Activated T-cell treated with anti-CD3 and anti-CD28 coated beads, Interleukin-2, amount 50 U/mL, for 4 hours (primary cell): ENCODE results near the gene ABCE1. TPM values are rescaled to one million over a fixed set of nuclear protein-coding genes. Genes with fewer than 3 reads are reported as not detected.
A peak's percentile ranks its signal among the peaks of the same experiment; 100 is the strongest.

Source experiments
- ATAC-seq, 2 donors: fragments of 200-7000 bp; cut with Tn5 transposase; one replicate each; pipeline ENCODE4 v1.10.0; 2021
- DNase-seq: peaks from one replicate; pipeline ENCODE4 v3.0.0-alpha.2; 2020
- H3K27me3 Mint-ChIP-seq: one replicate; pipeline ENCODE4 v1.8.0; 2021; ENCODE audit warnings: low read depth, mixed read lengths
- H3K36me3 Mint-ChIP-seq: one replicate; pipeline ENCODE4 v1.8.0; 2022; ENCODE audit warnings: mixed read lengths; ENCODE audit not compliant: insufficient read depth
- H3K4me1 Mint-ChIP-seq: one replicate; pipeline ENCODE4 v1.8.0; 2021; ENCODE audit warnings: low read depth, mixed read lengths
- H3K4me3 Mint-ChIP-seq: one replicate; pipeline ENCODE4 v1.8.0; 2021; ENCODE audit warnings: mild to moderate bottlenecking, moderate library complexity, mixed read lengths
- H3K9me3 Mint-ChIP-seq: one replicate; pipeline ENCODE4 v1.8.0; 2021; ENCODE audit warnings: mixed read lengths
- total RNA-seq, 3 donors: library from RNA; stranded (reverse); gene quantifications; one replicate each; pipeline ENCODE4 v1.2.1, GENCODE V29; 2021

ABCE1 gene
- 100 to 1,000 TPM; 229 to 243 (median 239) TPM for total RNA-seq

DNA sequence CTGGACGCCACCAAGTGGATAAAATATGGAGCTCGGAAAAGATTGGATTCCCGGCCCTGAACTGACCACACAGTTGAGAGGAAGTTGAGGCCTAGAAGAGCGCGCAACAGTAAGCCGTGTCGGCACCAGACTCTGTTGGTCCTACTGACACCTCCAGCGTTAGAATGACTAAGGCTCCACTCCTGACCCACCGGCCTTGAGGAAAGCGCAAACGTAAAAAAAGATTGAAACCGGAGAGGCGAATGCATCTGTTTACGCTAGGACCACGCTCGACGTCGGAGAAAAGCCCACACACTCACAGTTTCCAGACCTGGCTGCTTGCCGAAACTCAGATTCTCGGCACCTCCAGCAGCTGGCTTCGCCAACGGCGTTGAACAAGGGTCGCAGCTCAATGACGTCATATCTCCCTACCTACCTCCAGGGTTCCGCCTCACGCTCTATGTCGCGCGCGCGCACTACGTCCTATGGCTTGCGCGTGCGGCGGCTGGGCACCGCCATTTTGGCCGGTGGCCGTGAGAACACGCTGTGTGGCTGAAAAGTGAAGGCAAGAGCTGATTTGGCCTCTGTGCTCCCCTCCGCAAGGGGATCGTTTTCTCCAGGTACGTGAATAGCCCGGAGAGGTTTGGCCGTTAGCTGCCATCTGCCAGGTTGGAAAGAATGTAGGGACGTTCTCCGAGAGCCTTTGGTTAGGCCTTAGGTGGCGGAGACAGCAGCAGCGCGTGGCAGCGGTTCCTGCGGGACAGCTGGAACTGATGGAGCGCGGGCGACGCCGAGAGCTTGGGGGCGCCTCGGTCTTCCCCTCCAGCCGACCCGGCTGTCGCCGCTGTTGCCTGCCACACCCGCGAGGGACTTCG, at the start of gene ABCE1, which contains the start of gene ANAPC10:
ABCE1 (plus strand) TSS at position 491 of the 854 bp plus-strand sequence. CDS start 6,102 bp downstream, outside the sequence.
ANAPC10 (minus strand) TSS at position 376 of the 854 bp plus-strand sequence. CDS start 2,097 bp downstream, outside the sequence.
- ATAC-seq = peak; percentile 86 to 88
- Mint-ChIP-seq H3K9me3 (peaks cover 10% of the 10 kb centered on the region), H3K4me3 (peak within 1 kb of the TSS; percentile 91), H3K27me3 (no peaks in the 10 kb centered on the region), H3K36me3 (peaks cover 27% of the 10 kb centered on the region), H3K4me1 (peaks cover 28% of the 10 kb centered on the region)
- DNase-seq = peak; percentile 96

DNA sequence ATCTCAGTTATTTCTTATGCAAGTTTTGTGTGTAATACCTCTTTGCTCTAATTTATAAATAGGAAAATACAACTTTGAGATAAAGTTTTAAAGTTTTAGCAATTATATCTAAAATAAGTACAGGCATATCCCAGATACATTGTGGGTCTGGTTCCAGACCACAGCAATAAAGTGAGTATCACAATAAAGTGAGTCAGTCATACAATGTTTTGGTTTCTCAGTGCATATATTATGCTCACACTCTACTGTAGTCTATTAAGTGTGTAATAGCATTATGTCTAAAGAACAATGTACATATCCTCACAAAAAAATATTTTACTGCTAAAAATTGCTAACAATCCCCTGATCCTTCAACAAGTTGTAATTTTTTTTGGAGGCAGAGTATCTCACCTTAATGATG, 49.3 kb upstream of the ABCE1 start:
- Mint-ChIP-seq H3K9me3 (no peaks in the 10 kb centered on the region), H3K36me3 (peaks cover 7% of the 10 kb centered on the region)
- no peak for ATAC-seq

GRCh38 chr4:145049241-145049640, 48.9 kb upstream of the ABCE1 start:
- DNase-seq (no peak), ATAC-seq (no peak)
- Mint-ChIP-seq H3K4me1 (peaks cover 4% of the 10 kb centered on the region), H3K27me3 (no peaks in the 10 kb centered on the region), H3K9me3 (no peaks in the 10 kb centered on the region), H3K4me3 (no peak overlapping the region), H3K36me3 (peaks cover 7% of the 10 kb centered on the region)

More for the DNA sequence above, 49.3 kb upstream of the ABCE1 start:
- Mint-ChIP-seq H3K4me1 (peaks cover 8% of the 10 kb centered on the region), H3K4me3 (no peak overlapping the region), H3K27me3 (no peaks in the 10 kb centered on the region)
- DNase-seq = no peak

DNA sequence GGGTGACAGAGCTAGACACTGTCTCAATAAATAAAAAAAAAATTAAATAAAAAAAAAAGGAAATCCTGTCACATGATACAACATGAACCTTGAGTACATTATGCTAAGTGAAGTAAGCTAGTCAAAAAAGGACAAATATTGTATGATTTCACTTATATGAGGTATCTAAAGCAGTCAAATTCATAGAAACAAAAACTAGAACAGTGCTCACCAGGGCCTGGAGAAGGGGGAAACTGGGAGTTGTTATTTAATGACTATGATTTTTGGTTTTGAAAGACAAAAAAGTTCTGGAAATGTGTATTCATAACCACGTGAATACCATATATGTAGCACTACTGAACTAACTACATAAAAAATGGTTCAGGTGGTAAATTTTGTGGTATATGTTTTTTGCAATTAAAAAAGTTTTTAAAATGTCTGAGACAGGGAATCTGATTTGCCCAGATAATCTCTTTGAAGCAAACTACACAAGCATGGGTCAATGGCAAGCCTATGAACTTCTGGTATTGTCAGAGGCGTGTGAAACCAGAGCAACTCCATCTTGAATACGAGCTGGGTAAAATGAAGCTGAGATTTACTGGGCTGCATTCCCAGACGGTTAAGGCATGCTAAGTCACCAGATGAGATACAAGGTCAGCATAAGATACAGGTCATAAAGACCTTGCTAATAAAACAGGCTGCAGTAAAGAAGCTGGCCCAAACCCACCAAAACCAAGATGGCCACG, 42.4 kb upstream of the ABCE1 start:
- Mint-ChIP-seq H3K9me3 (no peaks in the 10 kb centered on the region), H3K4me1 (peaks cover 21% of the 10 kb centered on the region), H3K36me3 (peaks cover 9% of the 10 kb centered on the region), H3K4me3 (no peak overlapping the region), H3K27me3 (no peaks in the 10 kb centered on the region)
- DNase-seq (no peak), ATAC-seq (peak; percentile 48 to 67)

DNA sequence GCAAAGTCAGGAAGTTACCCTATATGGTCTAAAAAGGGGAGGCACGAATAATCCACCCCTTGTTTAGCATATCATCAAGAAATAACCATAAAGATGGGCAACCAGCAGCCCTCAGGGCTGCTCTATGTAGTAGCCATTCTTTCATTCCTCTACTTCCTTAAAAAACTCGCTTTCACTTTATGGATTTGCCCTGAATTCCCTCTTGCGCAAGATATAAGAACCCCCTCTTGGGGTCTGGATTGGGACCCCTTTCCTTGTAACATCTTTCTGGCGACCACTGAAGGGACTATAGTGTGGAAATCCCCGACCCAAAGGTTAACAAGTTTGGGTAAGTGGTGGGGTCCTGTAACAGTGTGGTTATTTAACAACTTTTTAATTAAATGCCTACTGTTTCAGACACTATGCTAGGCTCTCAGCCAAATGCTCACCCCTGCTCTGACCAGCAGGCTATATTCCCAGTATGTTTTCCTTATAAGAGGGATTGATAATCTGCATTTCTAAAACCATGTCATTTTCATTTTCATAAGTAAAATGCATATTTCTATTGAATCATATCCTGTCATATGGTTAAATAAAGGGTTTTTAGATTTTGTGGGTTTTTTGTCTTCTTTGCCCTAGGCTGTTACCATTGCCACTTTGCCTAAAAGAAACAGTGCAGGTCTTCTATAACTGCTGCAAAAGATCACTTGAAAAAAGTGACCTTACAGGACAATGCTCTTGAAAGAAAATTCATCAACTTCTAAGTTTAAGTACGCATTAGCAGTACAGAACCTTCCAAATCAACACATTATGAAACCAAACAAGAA, 41.6 kb upstream of the ABCE1 start:
- Mint-ChIP-seq H3K36me3 (peaks cover 7% of the 10 kb centered on the region), H3K4me3 (no peak overlapping the region), H3K9me3 (no peaks in the 10 kb centered on the region), H3K27me3 (no peaks in the 10 kb centered on the region), H3K4me1 (peaks cover 24% of the 10 kb centered on the region)
- no peak for DNase-seq
- ATAC-seq = peak in 1 of 2 donors; percentile 25

DNA sequence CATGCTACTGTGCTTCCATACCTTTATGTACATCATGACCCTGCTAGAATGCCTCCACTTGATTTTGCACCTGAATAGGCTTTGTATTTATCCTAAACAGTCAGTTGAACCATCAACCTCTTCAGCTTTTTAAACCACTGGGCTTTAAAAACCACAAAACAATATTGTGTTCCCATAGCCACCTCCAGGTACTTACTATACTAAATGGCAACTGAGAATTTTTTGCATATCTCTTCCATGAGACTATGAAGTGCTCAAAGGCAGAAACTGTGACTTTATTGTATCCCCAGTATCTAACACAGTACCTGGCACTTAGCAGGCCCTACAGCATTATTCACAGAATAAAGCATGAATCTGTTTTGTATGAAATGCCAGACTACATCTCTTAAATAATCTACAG, 39.9 kb upstream of the ABCE1 start:
- peaks cover 24% of the 10 kb centered on the region for H3K4me1 Mint-ChIP-seq
- ATAC-seq (no peak), DNase-seq (no peak)
- H3K27me3 Mint-ChIP-seq = no peaks in the 10 kb centered on the region
- no peak overlapping the region for H3K4me3 Mint-ChIP-seq
- peaks cover 11% of the 10 kb centered on the region for H3K36me3 Mint-ChIP-seq
- no peaks in the 10 kb centered on the region for H3K9me3 Mint-ChIP-seq

- ATAC-seq (peak; percentile 46 to 50), DNase-seq (no peak)
- Mint-ChIP-seq H3K36me3 (peaks cover 8% of the 10 kb centered on the region), H3K9me3 (no peaks in the 10 kb centered on the region), H3K27me3 (no peaks in the 10 kb centered on the region), H3K4me3 (no peak overlapping the region), H3K4me1 (peaks cover 25% of the 10 kb centered on the region)
These were observed 36.7 kb upstream of the ABCE1 start for GRCh38 chr4:145061318-145061920.

GRCh38 chr4:145066063-145066501, 32.0 kb upstream of the ABCE1 start:
- ATAC-seq = no peak
- H3K4me3 Mint-ChIP-seq = no peak overlapping the region
- H3K4me1 Mint-ChIP-seq = peaks cover 23% of the 10 kb centered on the region
- no peaks in the 10 kb centered on the region for H3K27me3 Mint-ChIP-seq
- peaks cover 17% of the 10 kb centered on the region for H3K36me3 Mint-ChIP-seq
- DNase-seq = no peak
- no peaks in the 10 kb centered on the region for H3K9me3 Mint-ChIP-seq

DNA sequence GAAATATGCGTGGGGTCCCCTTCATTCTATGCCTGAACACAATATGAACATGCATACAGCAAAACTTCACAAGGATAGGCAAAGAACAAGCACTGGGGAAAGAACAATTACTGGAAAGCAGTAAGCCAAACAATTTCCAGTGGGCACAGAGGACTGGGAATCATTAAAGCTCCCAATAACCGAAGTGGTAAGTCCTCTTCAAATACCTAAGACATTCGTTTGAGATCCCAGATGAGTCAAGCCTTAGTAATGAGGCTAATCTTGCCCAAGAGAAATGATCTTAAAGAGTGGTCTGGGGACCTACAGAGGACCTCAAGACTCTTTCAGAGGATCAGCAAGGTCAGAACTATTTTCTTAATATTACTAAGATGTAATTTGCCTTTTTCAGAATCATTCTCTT, 28.8 kb upstream of the ABCE1 start:
- Mint-ChIP-seq H3K4me1 (peaks cover 27% of the 10 kb centered on the region), H3K36me3 (peaks cover 13% of the 10 kb centered on the region), H3K27me3 (no peaks in the 10 kb centered on the region)

GRCh38 chr4:145071560-145071959, 26.6 kb upstream of the ABCE1 start:
- DNase-seq = no peak
- Mint-ChIP-seq H3K36me3 (peaks cover 22% of the 10 kb centered on the region), H3K4me3 (no peak overlapping the region), H3K4me1 (peaks cover 23% of the 10 kb centered on the region), H3K27me3 (no peaks in the 10 kb centered on the region), H3K9me3 (no peaks in the 10 kb centered on the region)
- peak; percentile 40 to 52 for ATAC-seq

More for the DNA sequence above, 28.8 kb upstream of the ABCE1 start:
- H3K9me3 Mint-ChIP-seq = no peaks in the 10 kb centered on the region
- DNase-seq = no peak
- no peak overlapping the region for H3K4me3 Mint-ChIP-seq
- ATAC-seq = no peak

DNA sequence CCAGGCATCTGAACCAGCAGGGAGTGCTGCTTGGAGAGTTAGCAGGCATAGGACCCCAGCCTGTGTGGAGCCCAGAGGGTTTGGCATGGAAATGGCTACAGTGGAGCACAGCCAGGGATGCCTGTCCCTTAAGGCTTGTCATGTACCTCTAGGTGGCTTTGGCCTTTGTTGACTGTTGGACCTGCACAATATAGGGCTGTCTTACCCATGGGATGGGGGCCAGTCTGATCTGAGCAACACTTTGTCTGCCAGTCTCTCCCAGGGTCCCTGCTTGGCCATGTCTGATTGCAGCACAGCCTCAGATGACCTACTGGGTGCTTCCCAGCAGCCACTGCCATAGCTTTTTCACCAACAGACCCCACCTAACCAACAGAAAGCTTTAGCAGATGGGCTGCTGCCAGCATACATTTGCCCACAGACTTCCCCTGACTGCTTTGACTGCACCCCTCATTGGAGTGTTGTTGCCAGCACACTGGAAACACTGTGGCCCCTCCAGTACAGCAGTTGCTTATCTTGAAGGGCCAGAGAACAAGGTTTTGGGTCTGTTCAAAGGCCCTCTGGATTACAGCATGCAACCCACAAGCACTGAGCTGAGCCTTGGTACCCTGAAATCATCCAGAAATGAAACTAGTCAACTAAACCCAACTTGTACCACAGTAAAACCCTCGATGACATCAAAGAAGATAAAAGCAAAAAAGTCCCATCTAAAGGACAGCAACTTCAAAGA, 22.2 kb upstream of the ABCE1 start:
- Mint-ChIP-seq H3K4me1 (peaks cover 27% of the 10 kb centered on the region), H3K27me3 (no peaks in the 10 kb centered on the region), H3K4me3 (no peak overlapping the region), H3K36me3 (peaks cover 41% of the 10 kb centered on the region), H3K9me3 (peaks cover 9% of the 10 kb centered on the region)
- no peak for ATAC-seq
- DNase-seq = no peak

DNA sequence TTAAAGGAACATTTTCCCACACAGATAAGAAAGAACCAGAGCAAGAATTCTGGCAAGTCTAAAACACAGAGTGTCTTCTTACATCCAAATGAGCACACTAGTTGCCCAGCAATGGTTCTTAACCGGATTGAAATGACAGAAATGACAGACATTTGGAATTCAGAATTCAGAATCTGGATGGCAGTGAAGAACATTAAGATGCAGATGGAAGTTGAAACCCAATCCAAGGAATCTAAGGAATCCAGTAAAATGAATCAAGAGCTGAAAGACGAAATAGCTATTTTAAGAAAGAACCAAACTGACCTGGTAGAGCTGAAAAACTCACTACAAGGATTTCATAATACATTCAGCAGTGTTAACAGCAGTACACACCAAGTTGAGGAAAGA, 21.6 kb upstream of the ABCE1 start:
- no peak for DNase-seq
- Mint-ChIP-seq H3K4me3 (no peak overlapping the region), H3K9me3 (peaks cover 9% of the 10 kb centered on the region), H3K36me3 (peaks cover 41% of the 10 kb centered on the region), H3K4me1 (peaks cover 26% of the 10 kb centered on the region), H3K27me3 (no peaks in the 10 kb centered on the region)
- no peak for ATAC-seq

DNA sequence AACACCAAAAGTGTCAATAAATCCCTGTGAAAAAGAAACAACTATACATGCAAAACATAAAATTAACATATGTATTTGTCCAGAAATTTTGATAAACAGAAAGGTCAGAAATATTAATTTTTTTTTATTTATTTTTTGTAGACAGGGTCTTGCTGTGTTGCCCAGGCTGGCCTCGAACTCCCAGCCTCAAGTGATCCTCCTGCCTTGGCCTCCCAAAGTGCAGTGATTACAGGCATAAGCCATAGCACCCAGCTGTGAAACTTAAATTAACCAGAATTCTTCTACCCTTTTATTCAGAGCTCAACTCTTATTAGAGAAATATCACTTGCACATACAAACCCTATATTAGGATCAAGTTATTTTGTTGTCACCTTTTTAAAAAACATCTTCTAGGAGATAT, 16.4 kb upstream of the ABCE1 start:
- H3K36me3 Mint-ChIP-seq = peaks cover 33% of the 10 kb centered on the region

More for the DNA sequence above, 16.4 kb upstream of the ABCE1 start:
- ATAC-seq (no peak), DNase-seq (no peak)
- Mint-ChIP-seq H3K27me3 (no peaks in the 10 kb centered on the region), H3K4me3 (no peak overlapping the region), H3K9me3 (peaks cover 9% of the 10 kb centered on the region), H3K4me1 (peaks cover 22% of the 10 kb centered on the region)
